Measurements from ENCODE around the gene P3H2. TPM values are rescaled to one million over a fixed set of nuclear protein-coding genes. Genes with fewer than 3 reads are reported as not detected.
A peak's percentile ranks its signal among the peaks of the same experiment; 100 is the strongest.

P3H2 gene
- total and polyA plus RNA-seq, 2 of the 4 experiments (the other 2 are of a cell fraction), result 54.7 to 64.3 TPM

- no peak for TF ChIP-seq RAD21 (IDR thresholded peaks at IDR 0.05; ENCODE audit: low read length)
Observed at GRCh38 chr3:190077395-190078045, 43.2 kb downstream of the P3H2 start (continued).

- peak overlapping the region; percentile 86 for H2BK20ac ChIP-seq (ENCODE audit: low read depth, low read length)
- BruUV-seq (replicated peaks), result no TSS peak
- no peak overlapping the region for H3K4me3 ChIP-seq (ENCODE audit: insufficient read depth, low read depth, low read length)
- no peaks in the 10 kb centered on the region for H3K9me3 ChIP-seq (ENCODE audit: control insufficient read depth, insufficient read depth, low read length)
- dilution Hi-C loops (cut with HindIII; ENCODE audit: low sequenced_read_pairs, unreplicated experiment), result no loop called here
- POLR2A ChIA-PET (ENCODE audit: unreplicated experiment), result interaction anchor here (0.6 to 1.0 kb wide), 4 partner anchors 12 to 711 kb away, joined by 3 read pairs; no protein-coding TSS in a partner anchor
- WGBS, 2 experiments (ENCODE audit: extremely low coverage in 2 of 2, insufficient read length in 1 of 2), result 0% methylated on average over 1 of the region's 1 CpG; no CpG with 5 or more reads in 1 of the 2 experiments
- peak overlapping the region; percentile 33 to 92 for H4K8ac ChIP-seq (ENCODE audit: low read depth in 2 of 2, low read length in 2 of 2)
- H3K4me1 ChIP-seq (ENCODE audit: control insufficient read depth, insufficient read depth, low read length), result peaks cover 16% of the 10 kb centered on the region
- H3K79me1 ChIP-seq (ENCODE audit: low read depth in 1 of 2, low read length in 2 of 2), result peaks cover 24 to 54% of the 10 kb centered on the region in 2 experiments; a peak in 3 of 4 replicates
- H2AFZ ChIP-seq (replicated peaks; ENCODE audit: low read length, poor library complexity), result no peak overlapping the region
- H2AK9ac ChIP-seq (replicated peaks; ENCODE audit: low read depth, low read length, poor library complexity), result no peak overlapping the region
- peak overlapping the region; percentile 65; the same call in 1 of the 2 replicates for H3K4me2 ChIP-seq (ENCODE audit: low read depth, low read length)
- peak overlapping the region; percentile 90 for H3K56ac ChIP-seq (ENCODE audit: extremely low read depth, insufficient read depth, low read length)
- peak overlapping the region; percentile 75 for H3K27ac ChIP-seq (ENCODE audit: insufficient read depth, low read length)
- peak overlapping the region; percentile 89 for H3K23ac ChIP-seq (ENCODE audit: low read depth, low read length)
- H2BK5ac ChIP-seq (ENCODE audit: low read depth, low read length, poor library complexity, severe bottlenecking), result peak overlapping the region; percentile 95
- H3K9ac ChIP-seq (ENCODE audit: low read depth, low read length), result peak overlapping the region; percentile 29; the same call in 1 of the 2 replicates
- H4K91ac ChIP-seq (ENCODE audit: insufficient read depth, low read depth, low read length), result peak overlapping the region; percentile 95
- peaks cover 10% of the 10 kb centered on the region for H3K9me1 ChIP-seq (ENCODE audit: insufficient read depth, low read length)
- peak overlapping the region; percentile 86 for H4K5ac ChIP-seq (ENCODE audit: low read depth, low read length)
- H2BK15ac ChIP-seq (ENCODE audit: low read depth, low read length), result peak overlapping the region; percentile 75
- no peaks in the 10 kb centered on the region for H3K27me3 ChIP-seq (ENCODE audit: control insufficient read depth, insufficient read depth, low read length)
- peak overlapping the region; percentile 60 for H3K14ac ChIP-seq (replicated peaks; ENCODE audit: low read depth, low read length)
- intact Hi-C loops (cut with micrococcal nuclease), result loop anchor here (2.0 kb wide), 1 partner anchor 44 kb away; the partner anchor contains the start of gene P3H2
- peak; percentile 99 for DNase-seq
- peak overlapping the region; percentile 62; the same call in 1 of the 2 replicates for H2AK5ac ChIP-seq (ENCODE audit: low read depth, low read length)
- peak overlapping the region; percentile 91 for H3K4ac ChIP-seq (ENCODE audit: low read depth, low read length)
- peak overlapping the region; percentile 95 for H2BK120ac ChIP-seq (ENCODE audit: low read depth, low read length)
- peak overlapping the region; percentile 94 for H3K18ac ChIP-seq (ENCODE audit: low read depth, low read length)
- ATAC-seq (ENCODE audit: low read depth), result peak; percentile 91
- CTCF ChIA-PET, result interaction anchor here (1.0 kb wide), 1 partner anchor 14 kb away, joined by 3 read pairs; no protein-coding TSS in a partner anchor
- no peaks in the 10 kb centered on the region; the same call in 1 of the 2 replicates for H3K36me3 ChIP-seq (ENCODE audit: control insufficient read depth, insufficient read depth, low read length)
- H4K20me1 ChIP-seq (ENCODE audit: insufficient read depth, low read length), result no peaks in the 10 kb centered on the region
- in situ Hi-C loops (cut with MboI; ENCODE audit: low sequenced_read_pairs), result no loop called here
- TF ChIP-seq USF2 (IDR thresholded peaks at IDR 0.05; ENCODE audit: low read depth, low read length) (no peak), FOS (IDR thresholded peaks at IDR 0.05; ENCODE audit: low read depth, low read length) (peak; percentile 54), RCOR1 (IDR thresholded peaks at IDR 0.05; ENCODE audit: insufficient replicate concordance, low read length) (no peak), NFE2L2 (IDR thresholded peaks at IDR 0.05; ENCODE audit: low read depth, low read length) (peak; percentile 91), MAFK (IDR thresholded peaks at IDR 0.05; ENCODE audit: low read depth, low read length) (peak; percentile 59; the same call in 1 of the 2 replicates), CTCF (conservative IDR thresholded peaks at IDR 0.05; ENCODE audit: low read depth, low read length) (no peak), RAD21 (IDR thresholded peaks at IDR 0.05; ENCODE audit: low read length) (peak; percentile 19), CEBPB (IDR thresholded peaks at IDR 0.05; ENCODE audit: low read depth, low read length) (peak; percentile 49), SMC3 (IDR thresholded peaks at IDR 0.05; ENCODE audit: low read depth, low read length) (no peak), MAZ (IDR thresholded peaks at IDR 0.05; ENCODE audit: borderline replicate concordance, low read depth, low read length) (no peak), RFX5 (IDR thresholded peaks at IDR 0.05; ENCODE audit: low read depth, low read length) (0 out of 2 replicates have a peak, but pooled peaks have one; percentile 27)
Observed at GRCh38 chr3:190076601-190077394, 43.9 kb downstream of the P3H2 start.

Data from IMR-90 (cell line).